IPS-18c (cell line): ENCODE data around the gene PRDM2.

Experiments
- H3K4me3 ChIP-seq: 2 replicates; pipeline ENCODE4 v1.7.0; 2013; ENCODE audit warnings: low read depth, mild to moderate bottlenecking, low read length, moderate library complexity; ENCODE audit not compliant: insufficient read depth
- H3K9me3 ChIP-seq: one replicate; pipeline ENCODE4 v1.6.1; 2013; ENCODE audit warnings: mild to moderate bottlenecking, low read length, moderate library complexity; ENCODE audit not compliant: control insufficient read depth, insufficient read depth

Gene PRDM2

DNA sequence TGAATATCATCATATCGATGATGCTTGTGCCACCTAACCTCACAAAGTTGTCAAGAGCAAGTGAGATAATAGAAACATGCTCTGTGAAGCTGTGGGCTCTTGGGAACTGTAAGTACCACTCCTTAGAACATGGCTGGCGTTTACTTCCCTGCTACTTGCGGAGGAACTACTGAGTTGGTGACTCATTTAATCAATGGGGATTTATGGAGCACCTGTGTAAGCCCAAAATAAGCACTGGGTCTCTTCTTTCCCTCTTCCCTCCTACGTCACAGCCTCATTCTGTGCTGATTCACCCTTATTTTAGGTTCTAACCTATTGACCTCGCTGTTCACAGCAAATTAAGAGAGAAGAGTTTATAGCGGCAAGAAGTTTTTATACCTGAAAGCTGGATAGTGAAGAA, 52.9 kb downstream of the PRDM2 start:
- Histone ChIP-seq H3K4me3 (no peak overlapping the region), H3K9me3 (no peaks in the 10 kb centered on the region)

DNA sequence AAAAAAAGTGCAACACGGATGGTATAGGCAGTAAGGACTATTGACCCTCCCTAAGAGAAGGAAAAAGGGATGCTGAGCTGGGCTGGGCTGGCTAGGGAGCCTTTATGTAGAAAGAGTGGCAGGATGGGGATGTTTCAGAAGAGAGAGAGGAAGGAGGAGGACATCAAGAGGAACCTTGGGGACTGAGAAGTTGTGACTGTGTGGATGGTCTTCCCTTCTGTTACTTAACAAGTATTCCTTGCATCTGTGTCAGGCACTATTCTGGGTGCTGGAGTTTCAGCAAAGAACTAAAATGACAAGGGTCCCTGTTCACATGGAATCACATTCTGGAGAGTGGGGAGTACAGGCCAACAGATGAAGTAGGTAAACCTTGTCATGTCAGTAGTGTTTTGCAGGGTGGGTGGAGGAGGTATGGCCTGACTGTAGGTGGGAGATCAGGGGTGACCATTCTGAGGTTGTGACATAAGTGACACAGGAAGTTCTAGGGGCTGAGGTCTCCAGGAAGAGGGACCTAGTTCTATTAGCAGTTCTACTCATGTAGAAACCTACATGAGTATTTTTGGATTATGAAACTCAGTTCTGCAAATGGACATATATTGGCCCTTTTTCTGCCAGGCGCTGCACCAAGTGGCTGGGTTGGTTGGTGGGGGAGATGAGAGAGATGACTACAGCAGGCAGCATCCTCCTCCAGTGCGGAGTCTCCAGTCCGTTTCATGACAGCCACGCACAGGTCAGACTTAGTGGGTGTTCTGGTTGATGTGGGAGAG, 53.8 kb downstream of the PRDM2 start:
- Histone ChIP-seq H3K9me3 (no peaks in the 10 kb centered on the region), H3K4me3 (no peak overlapping the region)

- no peaks in the 10 kb centered on the region for H3K9me3 ChIP-seq
- H3K4me3 ChIP-seq = no peak overlapping the region
These were observed 54.6 kb downstream of the PRDM2 start for GRCh38 chr1:13754510-13755103.

- H3K9me3 ChIP-seq = no peaks in the 10 kb centered on the region
- no peak overlapping the region for H3K4me3 ChIP-seq
These were observed 56.7 kb downstream of the PRDM2 start for GRCh38 chr1:13756557-13757315.

DNA sequence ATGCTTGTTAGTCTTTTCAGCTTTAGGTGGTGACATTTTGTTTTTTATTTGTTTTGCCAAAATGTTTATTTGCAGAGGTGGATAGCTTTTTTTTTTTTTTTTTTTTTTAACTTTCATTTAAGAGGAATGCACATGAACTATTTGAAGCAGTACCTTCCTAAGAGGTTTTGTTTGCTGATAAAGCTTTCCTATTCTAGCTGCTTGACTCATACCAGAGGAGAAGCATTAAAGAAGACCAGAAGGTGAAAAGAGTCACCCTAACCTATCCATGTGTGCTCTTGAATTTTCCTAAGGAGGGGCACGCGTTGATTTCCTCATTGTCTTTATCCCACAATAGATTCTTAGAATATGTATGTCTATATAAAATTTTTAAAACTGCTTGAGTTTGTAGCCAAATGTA, 57.7 kb downstream of the PRDM2 start:
- Histone ChIP-seq H3K9me3 (no peaks in the 10 kb centered on the region), H3K4me3 (no peak overlapping the region)

GRCh38 chr1:13759072-13759471, 59.1 kb downstream of the PRDM2 start:
- no peaks in the 10 kb centered on the region for H3K9me3 ChIP-seq
- H3K4me3 ChIP-seq = no peak overlapping the region

DNA sequence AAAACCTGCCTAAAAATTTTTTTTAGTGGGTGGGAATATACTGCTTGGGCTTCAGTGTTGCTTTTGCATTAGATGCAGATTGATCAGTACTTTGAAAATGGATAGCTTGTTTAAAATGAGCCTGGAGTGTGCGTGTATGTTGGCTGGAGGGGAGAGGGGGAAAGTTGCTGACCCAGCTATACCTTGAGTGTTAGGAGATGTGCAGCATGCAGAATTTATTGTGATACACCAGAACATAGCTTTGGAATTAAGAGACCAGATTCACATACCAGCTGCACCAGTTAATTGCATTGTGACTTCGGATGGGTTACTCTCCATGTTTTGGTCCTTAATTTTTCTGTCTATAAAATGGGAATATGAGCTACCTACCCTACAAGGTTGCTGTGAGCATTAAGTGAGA, 60.4 kb downstream of the PRDM2 start:
- no peak overlapping the region for H3K4me3 ChIP-seq
- no peaks in the 10 kb centered on the region for H3K9me3 ChIP-seq

GRCh38 chr1:13760921-13761320, 60.9 kb downstream of the PRDM2 start:
- Histone ChIP-seq H3K4me3 (no peak overlapping the region), H3K9me3 (no peaks in the 10 kb centered on the region)

GRCh38 chr1:13761883-13762282, 61.9 kb downstream of the PRDM2 start:
- H3K4me3 ChIP-seq = no peak overlapping the region
- H3K9me3 ChIP-seq = no peaks in the 10 kb centered on the region

DNA sequence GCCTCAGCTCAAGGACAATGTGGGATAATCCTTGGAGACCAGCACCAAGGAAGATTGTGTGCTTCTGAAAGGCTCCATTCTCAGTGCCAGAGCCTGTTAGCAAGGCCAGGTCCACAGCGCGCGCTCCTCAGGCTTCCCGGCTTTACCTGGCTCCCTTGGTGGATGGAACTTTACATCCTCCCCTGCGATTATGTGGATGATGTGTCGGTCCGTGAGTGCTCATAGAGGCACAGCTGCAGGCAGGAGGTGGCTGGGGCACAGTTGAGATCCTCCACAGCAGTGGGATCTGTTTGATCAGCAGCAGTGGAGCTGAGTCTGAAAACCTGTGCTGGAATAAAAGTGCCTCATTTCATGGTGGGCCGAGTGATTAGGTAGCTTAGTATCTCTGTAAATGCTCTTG, 62.7 kb downstream of the PRDM2 start:
- no peak overlapping the region for H3K4me3 ChIP-seq

GRCh38 chr1:13763222-13763621, 63.2 kb downstream of the PRDM2 start:
- no peak overlapping the region for H3K4me3 ChIP-seq
- H3K9me3 ChIP-seq = no peaks in the 10 kb centered on the region

More for the DNA sequence above, 62.7 kb downstream of the PRDM2 start:
- H3K9me3 ChIP-seq = no peaks in the 10 kb centered on the region

DNA sequence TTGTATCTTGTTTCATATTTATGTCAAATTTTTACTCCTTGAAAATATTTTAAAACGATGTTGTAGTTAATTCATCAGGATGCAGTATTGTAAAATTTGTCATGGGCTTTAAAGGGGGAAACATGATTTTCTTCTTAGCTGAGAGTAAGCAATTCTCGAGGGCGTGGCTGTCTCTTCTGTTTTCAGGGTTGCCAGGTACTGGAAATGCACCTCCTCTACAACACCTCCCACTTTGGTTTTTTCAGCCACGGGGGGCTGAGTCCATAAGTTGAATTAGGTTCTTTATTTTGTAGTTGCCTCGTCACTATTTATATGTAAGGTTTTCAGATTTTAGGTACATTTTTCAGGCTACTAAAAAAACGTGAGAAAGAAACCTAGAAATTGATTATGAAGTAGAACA, 64.0 kb downstream of the PRDM2 start:
- H3K9me3 ChIP-seq = no peaks in the 10 kb centered on the region
- no peak overlapping the region for H3K4me3 ChIP-seq

DNA sequence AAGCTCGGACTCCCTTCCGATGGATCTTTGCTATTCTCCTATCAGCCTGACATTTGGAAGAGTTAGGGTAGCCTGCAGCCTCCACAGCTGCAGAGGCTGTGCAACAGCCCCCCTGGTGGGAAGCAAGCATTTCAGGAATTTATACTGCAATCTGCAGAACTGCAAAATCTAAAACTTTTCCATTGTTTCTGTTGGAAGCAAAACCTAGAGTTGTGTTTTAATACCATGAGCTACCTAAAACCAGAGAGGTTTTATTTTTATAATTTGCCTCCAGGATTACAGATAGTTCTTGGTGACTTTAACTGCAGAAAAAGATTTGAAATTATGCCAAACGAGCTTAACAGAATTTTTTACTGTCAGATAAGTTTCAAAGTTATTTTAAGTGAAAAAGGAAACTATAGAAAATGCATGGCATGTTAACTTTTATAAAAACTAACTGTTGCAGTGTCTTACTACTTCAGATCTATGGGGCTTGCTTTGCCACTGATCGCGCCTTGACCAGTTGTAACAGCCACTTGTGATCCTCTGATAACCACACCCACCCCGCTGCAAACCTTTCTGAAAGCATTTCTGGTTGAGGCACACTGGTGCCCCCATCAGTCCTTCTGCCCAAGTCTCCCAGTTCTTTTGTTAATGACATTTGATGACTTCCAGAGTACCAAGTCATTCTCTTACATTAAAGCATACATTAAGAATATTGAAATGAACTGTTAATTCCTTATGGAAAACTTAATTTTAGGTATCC, 64.8 kb downstream of the PRDM2 start:
- Histone ChIP-seq H3K4me3 (no peak overlapping the region), H3K9me3 (no peaks in the 10 kb centered on the region)

DNA sequence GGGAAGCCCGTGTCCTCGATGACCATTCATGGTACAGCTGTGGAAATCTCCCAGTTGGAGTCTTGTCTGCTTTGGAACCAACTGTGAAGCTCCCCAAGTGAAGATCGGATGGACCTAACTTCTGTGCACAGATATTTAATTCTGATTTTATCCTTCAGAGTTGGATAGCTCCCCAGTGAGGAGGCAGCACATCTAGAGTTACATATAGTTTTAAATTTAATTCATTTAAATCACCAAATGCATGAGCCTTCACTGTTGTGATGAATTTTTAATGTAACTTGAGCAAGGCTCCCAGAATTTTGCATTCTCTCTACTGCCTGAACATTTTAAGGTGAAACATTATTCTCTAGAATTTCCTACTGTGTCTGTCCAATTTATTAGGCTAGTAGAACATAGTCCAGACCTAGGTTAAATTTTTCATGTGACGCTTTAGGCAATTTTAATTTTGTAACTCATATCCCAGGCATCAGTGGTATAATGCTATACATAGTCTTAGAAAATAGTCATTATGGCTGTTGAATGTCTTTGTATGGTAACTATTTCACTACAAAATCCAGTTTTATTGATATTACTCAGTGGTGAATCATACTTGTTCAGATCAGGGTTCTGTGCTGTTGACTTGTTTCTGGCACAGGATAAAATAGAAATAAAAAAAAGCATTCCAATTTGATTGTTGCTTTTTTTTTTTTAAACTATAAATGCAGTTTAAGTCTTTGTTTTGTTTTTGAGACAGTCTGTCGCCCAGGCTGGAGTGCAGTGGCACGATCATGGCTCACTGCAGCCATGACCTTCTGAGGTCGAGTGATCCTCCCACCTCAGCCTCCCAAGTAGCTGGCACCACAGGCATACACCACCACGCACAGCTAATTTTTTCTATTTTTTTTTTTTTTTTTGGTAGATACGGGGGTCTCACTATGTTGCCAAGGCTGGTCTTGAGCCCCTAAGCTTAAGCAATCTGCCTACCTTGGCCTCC, 66.9 kb downstream of the PRDM2 start:
- Histone ChIP-seq H3K4me3 (no peak overlapping the region), H3K9me3 (no peaks in the 10 kb centered on the region)

DNA sequence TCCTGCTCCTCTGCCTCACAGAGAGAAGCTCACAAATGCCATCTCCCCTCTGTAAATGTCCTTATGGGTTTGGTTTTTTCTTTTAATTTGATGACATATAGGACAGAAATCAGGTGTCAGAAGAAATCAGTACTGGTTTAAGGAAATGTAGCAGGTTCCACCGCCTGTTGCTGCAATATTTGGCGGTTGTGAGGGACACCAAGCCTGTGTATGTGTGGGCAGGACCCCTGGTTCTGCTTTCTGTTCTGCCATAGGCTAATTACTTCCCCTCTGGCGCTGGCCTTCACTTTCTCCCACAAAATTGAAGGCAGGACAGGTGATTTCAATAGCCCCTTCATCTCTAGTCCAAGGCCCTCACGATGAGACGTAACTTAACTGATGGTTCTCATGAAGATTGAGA, 69.2 kb downstream of the PRDM2 start:
- Histone ChIP-seq H3K9me3 (no peaks in the 10 kb centered on the region), H3K4me3 (no peak overlapping the region)

GRCh38 chr1:13769830-13770229, 69.8 kb downstream of the PRDM2 start:
- H3K4me3 ChIP-seq = no peak overlapping the region
- no peaks in the 10 kb centered on the region for H3K9me3 ChIP-seq

GRCh38 chr1:13770743-13771142, 70.8 kb downstream of the PRDM2 start:
- H3K4me3 ChIP-seq = no peak overlapping the region
- H3K9me3 ChIP-seq = no peaks in the 10 kb centered on the region
